Stomach (tissue), 9 donors: ENCODE data around the gene NUDT4B. TPM values are rescaled to one million over a fixed set of nuclear protein-coding genes. Genes with fewer than 3 reads are reported as not detected.
"Not testable (repeated sequence)": the region's sequence is repeated elsewhere in the genome, so short reads cannot be mapped to it uniquely, and the experiment has no call there.

Experiments
- DNase-seq, 2 donors: peaks; one replicate each; pipeline versions ENCODE4 v3.0.0 to v3.0.0-alpha.2; 2013 to 2019
- H3K27ac ChIP-seq, 5 donors: fragments of 200-600 bp in 4 of 5; sonication (generic) in 4 of 5; one replicate each; pipeline ENCODE4 v1.5.1; 2013 to 2019; ENCODE audit warnings: mild to moderate bottlenecking in 1 of 5, moderate library complexity in 1 of 5
- H3K27me3 ChIP-seq, 3 donors: fragments of 200-600 bp; sonication (generic); one replicate each; pipeline ENCODE4 v1.5.1; 2017 to 2019; ENCODE audit warnings: mixed run types in 1 of 3
- H3K36me3 ChIP-seq, 4 donors: fragments of 200-600 bp; sonication (generic); 1 replicate in 3 of 4; 2 replicates in 1 of 4; pipeline ENCODE4 v1.5.1; 2016 to 2019
- H3K4me1 ChIP-seq, 4 donors: fragments of 200-600 bp; sonication (generic); one replicate each; pipeline ENCODE4 v1.5.1; 2016 to 2019
- H3K4me3 ChIP-seq, 4 donors: fragments of 200-600 bp; sonication (generic) in 3 of 4; one replicate each; pipeline ENCODE4 v1.5.1; 2016 to 2019; ENCODE audit warnings: mild to moderate bottlenecking in 1 of 4
- H3K9me3 ChIP-seq, 4 donors: fragments of 200-600 bp; sonication (generic); one replicate each; pipeline ENCODE4 v1.5.1; 2016 to 2019
- WGBS, 5 donors: extraction: QIAGEN DNeasy Blood & Tissue Kit in 3 of 5; methylation state at CpG; one replicate each; pipeline versions ENCODE4 v1.1.5 to v1.1.7; 2013 to 2018; 5-methylcytosine and 5-hydroxymethylcytosine counted together
- intact Hi-C: fragments of 100-400 bp; cut with DNase I; formaldehyde crosslinking; loops from one replicate; pipeline ENCODE4 v1.15.1; 2023; ENCODE audit warnings: low total_unique reads
- polyA plus RNA-seq, 3 donors: library from polyadenylated mRNA; stranded (reverse); fragments of 200-250 nt; gene quantifications; one replicate each; pipeline ENCODE4 v1.2.3, GENCODE V29; 2013
- small RNA-seq, 4 donors: library from RNA; depleted of rRNA; stranded (forward); fragments of <200 nt; gene quantifications; one replicate each; pipeline ENCODE3, GENCODE V24; 2016
- total RNA-seq, 5 donors: library from RNA; depleted of rRNA; stranded (reverse); fragments of >200 nt; gene quantifications; one replicate each; pipeline versions ENCODE4 v1.1.0 to v1.2.3, GENCODE V29; 2014 to 2016
- donor health status: healthy with polysubstance abuse.
- donor health status: Bipolar disorder and iron deficiency.
- donor health status: healthy.

NUDT4B gene
- total and polyA plus RNA-seq, 8 donors: 0.30 to 9.4 (median 3.3) TPM; not detected in 4

GRCh38 chr1:148773690-148774089 lies 25.1 kb downstream of the NUDT4B start:
- H3K27ac ChIP-seq, DNase-seq, intact Hi-C loops, H3K4me1 ChIP-seq, H3K9me3 ChIP-seq, H3K27me3 ChIP-seq, H3K4me3 ChIP-seq, H3K36me3 ChIP-seq: not testable (repeated sequence)
- WGBS, 5 donors: no CpG with 5 or more reads among the region's 4 CpGs

DNA sequence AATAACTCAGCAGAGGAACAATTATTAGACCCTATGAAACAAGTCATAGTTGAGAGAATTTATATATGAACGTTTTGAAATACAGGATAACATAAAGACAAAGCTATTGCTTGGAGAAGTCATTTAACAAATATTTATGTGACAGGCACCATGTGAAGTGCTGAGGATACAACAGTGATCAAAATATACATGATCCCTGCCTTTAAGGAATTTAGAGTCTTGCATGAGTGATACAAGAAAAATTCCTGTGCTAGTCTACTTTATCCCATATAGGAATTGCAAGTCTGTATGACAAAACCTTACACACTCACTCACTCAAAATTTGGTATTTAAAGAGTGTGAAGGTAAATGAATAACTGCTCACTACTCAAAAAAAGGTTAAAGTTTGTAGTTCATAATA lies 25.5 kb downstream of the NUDT4B start:
- H3K9me3 ChIP-seq, intact Hi-C loops, H3K36me3 ChIP-seq, H3K27me3 ChIP-seq, H3K27ac ChIP-seq, DNase-seq, H3K4me3 ChIP-seq, H3K4me1 ChIP-seq: not testable (repeated sequence)
- no CpG with 5 or more reads among the region's 1 CpG for WGBS, 5 donors

GRCh38 chr1:148775263-148775662 lies 26.7 kb downstream of the NUDT4B start:
- H3K4me3 ChIP-seq, H3K27ac ChIP-seq, DNase-seq, intact Hi-C loops, H3K27me3 ChIP-seq, H3K4me1 ChIP-seq, H3K9me3 ChIP-seq, H3K36me3 ChIP-seq: not testable (repeated sequence)
- no CpG with 5 or more reads among the region's 2 CpGs for WGBS, 5 donors

DNA sequence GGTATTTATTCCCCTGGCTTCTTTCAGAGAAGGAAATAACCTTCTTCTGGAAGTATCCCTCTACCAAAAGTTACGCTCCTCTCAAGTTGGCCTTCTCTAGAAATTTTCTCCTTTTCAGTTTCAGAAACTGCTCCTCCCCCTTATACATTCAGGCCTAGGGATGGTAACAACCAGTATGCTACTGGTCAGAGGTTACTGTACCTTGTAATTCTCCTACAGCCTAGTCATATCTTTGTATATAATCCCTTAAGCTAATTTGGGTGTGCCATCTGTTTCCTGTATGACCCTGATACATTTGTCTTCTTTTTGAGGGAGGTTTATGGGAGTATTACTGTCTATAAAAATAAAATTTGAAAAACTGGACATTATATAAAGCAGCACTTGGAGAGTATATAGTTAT lies 29.1 kb downstream of the NUDT4B start:
- H3K9me3 ChIP-seq, H3K4me3 ChIP-seq: not testable (repeated sequence)

DNA sequence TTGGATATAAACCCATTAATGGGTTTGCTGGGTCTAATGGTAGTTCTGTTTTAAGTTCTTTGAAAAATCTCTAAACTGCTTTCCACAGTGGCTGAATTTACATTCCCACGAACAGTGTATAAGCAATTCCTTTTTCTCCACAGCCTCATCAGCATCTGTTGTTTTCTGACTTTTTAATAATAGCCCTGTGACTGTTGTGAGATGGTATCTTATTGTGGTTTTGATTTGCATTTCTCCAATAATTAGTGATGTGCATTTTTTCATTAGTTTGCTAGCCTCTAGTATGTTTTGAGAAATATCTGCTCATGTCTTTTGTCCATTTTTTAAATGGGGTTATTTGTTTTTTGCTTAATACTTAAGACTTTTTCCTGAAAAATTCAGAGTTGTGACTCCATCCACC lies 31.8 kb downstream of the NUDT4B start:
- intact Hi-C loops, H3K4me1 ChIP-seq, DNase-seq, H3K4me3 ChIP-seq, H3K27me3 ChIP-seq, H3K27ac ChIP-seq, H3K36me3 ChIP-seq, H3K9me3 ChIP-seq: not testable (repeated sequence)
- no CpG with 5 or more reads among the region's 1 CpG for WGBS, 5 donors

More for the DNA sequence above, 29.1 kb downstream of the NUDT4B start:
- H3K27me3 ChIP-seq, H3K36me3 ChIP-seq, H3K4me1 ChIP-seq, intact Hi-C loops, H3K27ac ChIP-seq, DNase-seq: not testable (repeated sequence)
- WGBS, 5 donors: no CpG with 5 or more reads among the region's 1 CpG

- H3K36me3 ChIP-seq, H3K4me3 ChIP-seq, DNase-seq, H3K27me3 ChIP-seq, H3K4me1 ChIP-seq, intact Hi-C loops, H3K9me3 ChIP-seq, H3K27ac ChIP-seq: not testable (repeated sequence)
- WGBS, 5 donors: no CpG with 5 or more reads among the region's 23 CpGs
These were observed 43.0 kb downstream of the NUDT4B start for GRCh38 chr1:148791543-148792099.

DNA sequence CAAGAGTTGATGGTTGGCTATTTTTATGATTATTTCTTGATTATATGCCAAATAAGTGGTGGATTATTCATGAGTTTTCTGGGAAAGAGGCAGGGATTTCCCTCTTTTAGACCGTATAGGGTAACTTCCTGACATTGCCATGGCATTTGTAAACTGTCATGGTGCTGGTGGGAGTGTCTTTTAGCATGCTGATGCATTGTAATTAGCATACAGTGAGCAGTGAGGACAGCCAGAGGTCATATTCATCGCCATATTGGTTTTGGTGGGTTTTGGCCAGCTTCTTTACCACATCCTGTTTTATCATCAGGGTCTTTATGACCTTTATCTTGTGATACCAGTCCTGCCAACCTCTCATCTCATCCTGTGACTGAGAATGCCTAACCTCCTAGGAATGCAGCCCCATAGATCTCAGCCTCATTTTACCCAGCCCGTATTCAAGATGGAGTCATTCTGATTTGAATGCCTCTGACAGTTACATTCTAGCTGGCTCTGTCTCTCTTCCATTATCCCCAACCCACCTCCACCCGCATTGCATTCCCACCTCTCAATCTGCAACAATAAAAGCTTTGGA lies 45.3 kb downstream of the NUDT4B start:
- intact Hi-C loops, H3K4me1 ChIP-seq, H3K4me3 ChIP-seq, DNase-seq, H3K9me3 ChIP-seq, H3K27me3 ChIP-seq, H3K36me3 ChIP-seq, H3K27ac ChIP-seq: not testable (repeated sequence)
- no CpG with 5 or more reads among the region's 4 CpGs for WGBS, 5 donors

Small RNA genes lying within 50 kb of the gene (small RNA-seq; reads per million reads assigned to genes)
- 0 reads per million in 4 donors for gene RNU6-1171P

Other genes with a start within 250 kb of the NUDT4B start
- 10 to 100 TPM; 18.0 to 42.6 (median 35.7) TPM for gene NBPF14, start 152.8 kb upstream of the NUDT4B start, total RNA-seq
- gene NBPF14, start 152.8 kb upstream of the NUDT4B start, polyA plus RNA-seq: 10 to 100 TPM in 2 of 3 donors, 1 to 10 TPM in 1; 9.2 to 13.9 (median 12.5) TPM
- 100 to 1,000 TPM in 3 of 5 donors, 10 to 100 TPM in 2; 43.0 to 210 (median 101) TPM for gene PDE4DIP, start 95.7 kb downstream of the NUDT4B start, total RNA-seq
- 10 to 100 TPM; 16.5 to 23.7 (median 17.6) TPM for gene PDE4DIP, start 95.7 kb downstream of the NUDT4B start, polyA plus RNA-seq